GM19438 (cell line): ENCODE measurements around the gene QSOX1.
A peak's percentile ranks its signal among the peaks of the same experiment; 100 is the strongest.

ENCODE experiments used
- ATAC-seq: cut with Tn5 transposase; IDR thresholded peaks from one replicate; pipeline ENCODE4 v1.9.1; 2021; ENCODE audit warnings: low read depth; ENCODE audit not compliant: unreplicated experiment

Gene QSOX1

DNA sequence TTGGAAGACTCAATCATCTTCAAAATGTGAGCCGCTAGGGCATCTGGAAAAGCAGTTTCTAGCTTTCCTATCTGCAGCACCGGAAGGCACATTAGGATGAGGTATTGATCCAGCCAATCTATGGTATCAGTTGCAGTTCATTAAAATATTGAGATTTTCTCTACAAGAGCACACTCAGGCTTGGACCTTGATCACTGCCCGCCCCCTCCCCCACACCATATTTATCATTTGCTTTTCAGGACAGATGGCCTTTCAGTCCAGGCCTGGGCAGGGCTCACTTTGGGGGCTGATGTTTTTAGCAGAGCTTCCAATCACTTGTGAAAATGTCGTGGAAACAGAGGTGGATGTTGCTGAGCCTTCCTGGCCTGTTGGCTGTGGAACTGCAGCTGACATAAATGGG lies 92.9 kb downstream of the QSOX1 start:
- no peak for ATAC-seq

DNA sequence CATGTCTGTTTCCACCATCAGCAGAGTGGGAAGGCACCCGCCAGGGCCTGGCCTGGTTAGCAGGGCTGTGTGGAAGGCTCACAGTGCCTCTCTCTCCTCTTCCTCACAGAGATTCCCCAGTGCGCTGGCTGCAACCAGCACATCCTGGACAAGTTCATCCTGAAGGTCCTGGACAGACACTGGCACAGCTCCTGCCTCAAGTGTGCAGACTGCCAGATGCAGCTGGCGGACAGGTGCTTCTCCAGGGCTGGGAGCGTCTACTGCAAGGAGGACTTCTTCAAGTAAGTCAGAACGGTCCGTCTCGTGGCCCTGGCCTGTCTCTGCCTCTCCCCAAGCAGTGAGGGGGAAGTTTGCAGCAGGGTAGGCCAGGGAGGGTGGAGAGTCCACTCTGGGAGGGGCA lies 93.5 kb downstream of the QSOX1 start:
- ATAC-seq: no peak

DNA sequence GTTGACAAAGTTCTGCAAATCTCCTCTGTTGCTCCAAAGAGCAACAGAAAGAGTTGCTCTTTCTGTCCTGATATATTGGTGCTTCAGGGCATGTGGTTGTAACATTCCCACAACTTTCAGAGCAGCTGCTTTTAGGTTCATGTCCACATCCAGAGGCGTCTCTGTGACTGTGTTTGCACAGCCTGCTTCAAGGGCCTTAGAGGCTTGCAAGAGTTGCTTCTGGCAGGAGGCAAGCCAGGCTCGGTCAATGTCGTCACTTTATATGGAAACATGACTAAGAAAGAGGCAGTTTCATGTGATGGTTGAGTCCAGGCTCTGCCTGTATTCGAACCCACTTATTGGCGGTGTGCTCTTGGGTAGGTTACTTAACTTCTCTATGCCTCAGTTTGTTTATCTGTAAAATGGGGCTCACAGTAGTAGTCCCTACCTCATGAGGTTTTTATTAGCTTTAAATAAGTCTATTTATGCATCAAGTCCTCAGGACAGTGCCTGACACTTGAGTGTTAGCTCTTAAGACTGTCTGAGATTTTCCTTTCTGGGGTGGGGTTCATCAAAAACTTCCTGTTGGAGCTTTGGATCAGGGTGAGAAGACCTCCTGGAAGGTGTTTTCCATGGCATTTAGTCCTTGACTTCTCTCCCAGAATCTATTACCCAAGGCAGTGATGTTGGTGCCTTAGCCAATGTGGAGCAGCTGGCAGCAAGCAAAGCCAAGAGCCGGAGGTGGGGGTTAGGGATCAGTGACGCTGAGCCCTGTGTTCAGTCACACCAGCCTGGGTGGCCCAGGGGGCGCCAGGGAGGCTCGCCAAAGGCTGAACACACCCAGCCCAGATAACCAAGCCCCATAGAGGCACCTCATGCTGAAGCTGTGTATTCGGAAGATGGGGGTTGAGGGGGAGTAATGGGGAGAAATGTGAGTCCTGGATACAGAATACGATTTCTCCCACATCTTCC lies 94.3 kb downstream of the QSOX1 start:
- no peak for ATAC-seq

DNA sequence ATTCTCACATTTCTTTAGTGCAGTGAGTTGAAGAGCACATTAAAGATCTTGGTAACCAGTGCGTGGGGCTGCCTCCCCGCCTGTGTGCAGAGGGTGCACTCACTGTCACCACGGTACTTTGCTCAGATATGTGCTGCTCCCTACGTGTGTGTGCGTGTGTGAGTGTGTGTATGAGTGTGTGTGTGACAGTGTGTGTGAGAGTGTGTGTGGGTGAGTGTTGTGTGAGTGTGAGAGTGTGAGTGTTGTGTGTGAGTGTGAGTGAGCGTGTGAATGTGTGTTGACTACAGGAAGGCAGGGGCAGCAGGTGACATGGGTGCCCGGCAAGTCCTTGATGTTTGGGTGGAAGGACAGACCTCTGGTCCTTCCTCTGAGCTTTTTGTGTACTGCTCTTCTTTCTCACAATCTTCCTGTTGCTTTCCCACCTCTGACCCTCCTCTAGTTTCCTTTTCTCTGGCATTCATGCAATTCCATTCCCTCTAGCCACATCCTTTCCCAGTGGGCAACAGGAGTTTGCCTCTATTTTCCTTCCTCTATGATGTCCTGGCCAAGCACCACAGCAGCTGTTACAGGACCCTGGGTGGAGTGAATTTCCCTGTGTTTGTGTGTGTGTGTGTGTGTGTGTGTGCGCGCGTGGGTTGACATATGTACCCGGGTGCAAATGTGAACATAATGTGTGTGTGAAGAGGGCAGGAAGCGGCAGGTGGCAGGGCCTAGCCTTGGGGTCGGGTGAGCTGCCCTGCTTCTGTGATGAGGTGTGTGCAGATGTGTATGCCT lies 95.2 kb downstream of the QSOX1 start:
- no peak for ATAC-seq

DNA sequence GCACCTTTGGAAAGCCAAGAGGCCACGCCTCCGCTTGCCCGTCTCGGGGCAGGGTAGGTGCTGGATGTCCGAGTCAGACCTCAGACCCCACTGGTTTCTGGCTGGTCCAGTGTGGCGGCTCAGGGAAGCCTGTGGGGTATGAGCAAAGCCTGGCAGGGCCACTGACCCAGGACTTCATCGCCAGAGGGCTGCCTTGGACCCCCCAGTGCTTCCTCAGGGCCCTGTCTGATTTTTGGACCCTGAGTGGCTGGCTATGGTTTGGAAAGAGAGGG lies 95.8 kb downstream of the QSOX1 start:
- ATAC-seq: no peak

DNA sequence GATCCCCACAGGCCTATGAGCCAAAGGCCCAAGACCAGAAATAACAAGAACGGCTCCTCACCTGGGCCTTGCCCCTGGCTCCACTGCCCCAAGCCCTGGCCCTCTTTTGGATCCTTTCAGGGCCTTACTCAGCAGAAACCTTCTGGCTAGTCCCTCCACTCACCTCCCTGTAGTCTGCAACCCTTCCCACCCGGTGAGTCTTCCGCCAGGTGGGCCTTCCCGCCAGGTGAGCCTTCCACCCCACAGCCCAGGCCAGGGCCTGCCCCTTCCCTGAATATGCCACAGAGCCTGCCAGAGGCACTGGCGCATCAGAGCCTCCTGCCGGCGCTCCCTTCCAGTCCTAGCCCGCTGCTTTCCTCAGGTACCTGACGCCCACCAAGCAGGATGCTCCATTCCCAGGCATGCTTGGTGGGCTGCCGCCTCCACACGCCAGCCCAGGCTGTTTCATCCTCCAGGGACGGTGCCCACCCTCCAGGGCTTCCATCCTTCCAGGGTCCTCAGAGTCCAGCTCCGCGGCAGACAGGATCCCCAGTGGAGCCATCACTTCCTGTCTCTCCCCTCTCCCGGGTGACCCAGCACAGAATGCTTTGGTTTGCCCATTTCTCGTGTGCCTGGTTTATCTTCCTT lies 96.3 kb downstream of the QSOX1 start:
- ATAC-seq: no peak

DNA sequence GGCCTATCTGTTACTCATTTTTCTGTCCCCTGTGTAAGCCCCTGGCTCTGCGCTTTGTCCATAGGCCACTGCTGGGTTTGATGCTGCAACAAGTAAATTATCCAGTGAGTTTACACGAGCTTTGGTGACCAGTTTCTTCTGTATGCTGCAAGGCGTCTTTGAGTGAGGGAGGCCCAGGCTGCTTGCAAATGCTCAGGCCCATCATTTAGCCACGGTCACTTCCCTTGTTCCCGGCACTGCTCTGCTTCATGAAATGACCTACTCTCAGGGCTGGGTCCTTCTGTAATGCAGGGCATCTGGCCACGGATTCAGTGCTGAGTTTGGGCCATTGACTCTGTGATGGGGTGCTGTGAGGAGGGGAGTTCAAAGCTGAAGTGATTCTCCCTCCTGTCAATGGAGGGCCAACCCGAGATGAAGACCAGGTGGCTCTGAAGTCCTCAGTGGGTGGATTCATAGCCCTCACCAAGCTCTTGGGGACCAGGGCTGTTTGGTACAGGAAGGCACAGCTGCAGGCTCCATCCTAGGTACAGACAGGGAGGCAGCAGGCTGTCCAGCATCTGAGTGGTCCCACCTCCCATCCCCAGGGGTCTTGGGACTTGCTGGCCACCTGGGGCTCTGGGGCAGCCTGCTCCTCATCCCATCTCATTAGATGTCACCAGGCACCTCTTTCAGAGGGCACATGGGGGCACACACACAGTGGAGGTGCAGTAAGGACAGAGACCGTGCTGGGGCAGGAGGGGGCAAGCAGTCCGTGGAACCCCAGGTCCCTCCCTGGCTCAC lies 97.0 kb downstream of the QSOX1 start:
- no peak for ATAC-seq

DNA sequence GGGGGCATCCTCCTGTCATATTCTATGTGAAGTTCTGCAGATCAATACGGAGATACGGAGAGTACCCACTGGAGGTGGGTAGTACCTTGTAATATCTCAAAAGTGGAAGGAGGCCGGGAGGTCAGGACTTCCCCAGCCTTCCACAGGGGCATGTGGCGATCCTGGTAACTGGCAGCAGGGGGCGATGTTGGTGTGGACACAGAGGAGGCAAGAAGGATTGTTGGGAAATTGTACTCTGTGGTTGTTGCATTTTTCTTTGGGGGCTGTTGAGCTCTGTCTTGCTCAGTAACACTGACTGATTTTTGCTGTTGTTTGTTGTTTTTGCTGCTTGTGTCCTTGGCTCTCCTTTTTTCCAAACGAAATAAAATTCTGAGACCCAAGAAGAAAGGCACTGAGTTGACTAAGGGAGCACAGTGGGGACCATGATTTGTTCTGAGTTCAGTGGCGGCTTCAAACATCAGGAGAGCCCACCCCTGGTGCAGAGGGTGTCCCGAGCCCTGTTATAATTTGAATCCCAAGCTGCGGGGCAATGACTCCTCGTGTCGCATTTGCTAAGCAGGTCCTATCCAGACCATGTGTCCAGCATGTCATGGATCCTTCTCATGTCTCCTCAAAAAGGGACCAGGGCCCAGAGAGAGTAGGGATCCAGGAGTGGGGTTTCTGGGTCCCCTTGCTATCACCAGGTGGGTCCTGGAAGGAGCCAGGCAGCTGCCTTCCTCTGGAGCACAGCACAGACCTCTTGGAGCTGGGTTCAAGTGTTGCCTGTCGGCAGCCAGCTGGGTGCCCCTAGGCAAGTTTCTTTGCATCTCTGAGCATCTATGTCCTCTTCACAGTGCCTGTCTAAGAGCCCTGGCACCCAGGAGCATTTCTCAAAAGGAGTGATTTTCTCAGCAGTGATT lies 98.2 kb downstream of the QSOX1 start:
- peak; percentile 80 for ATAC-seq
